Measurements from ENCODE around the gene CLCN7.

- TF ChIP-seq, protein P1, sequence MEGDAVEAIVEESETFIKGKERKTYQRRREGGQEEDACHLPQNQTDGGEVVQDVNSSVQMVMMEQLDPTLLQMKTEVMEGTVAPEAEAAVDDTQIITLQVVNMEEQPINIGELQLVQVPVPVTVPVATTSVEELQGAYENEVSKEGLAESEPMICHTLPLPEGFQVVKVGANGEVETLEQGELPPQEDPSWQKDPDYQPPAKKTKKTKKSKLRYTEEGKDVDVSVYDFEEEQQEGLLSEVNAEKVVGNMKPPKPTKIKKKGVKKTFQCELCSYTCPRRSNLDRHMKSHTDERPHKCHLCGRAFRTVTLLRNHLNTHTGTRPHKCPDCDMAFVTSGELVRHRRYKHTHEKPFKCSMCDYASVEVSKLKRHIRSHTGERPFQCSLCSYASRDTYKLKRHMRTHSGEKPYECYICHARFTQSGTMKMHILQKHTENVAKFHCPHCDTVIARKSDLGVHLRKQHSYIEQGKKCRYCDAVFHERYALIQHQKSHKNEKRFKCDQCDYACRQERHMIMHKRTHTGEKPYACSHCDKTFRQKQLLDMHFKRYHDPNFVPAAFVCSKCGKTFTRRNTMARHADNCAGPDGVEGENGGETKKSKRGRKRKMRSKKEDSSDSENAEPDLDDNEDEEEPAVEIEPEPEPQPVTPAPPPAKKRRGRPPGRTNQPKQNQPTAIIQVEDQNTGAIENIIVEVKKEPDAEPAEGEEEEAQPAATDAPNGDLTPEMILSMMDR (IDR thresholded peaks at IDR 0.05) = no peak
- TF ChIP-seq POLR2A (IDR thresholded peaks at IDR 0.05) (no peak), EP300 (IDR thresholded peaks at IDR 0.05) (no peak)
Measured at GRCh38 chr16:1407753-1408152, 67.1 kb downstream of the CLCN7 start.

All from ovary (tissue), 3 donors.